Pons (tissue), 1 donor: Measurements from ENCODE around the gene OR52E2.
A peak's percentile ranks its signal among the peaks of the same experiment; 100 is the strongest.
"Not testable (repeated sequence)": the region's sequence is repeated elsewhere in the genome, so short reads cannot be mapped to it uniquely, and the experiment has no call there.

Experiments
- DNase-seq: peaks from one replicate; pipeline ENCODE4 v3.0.0-alpha.2; 2016; ENCODE audit warnings: low spot score

The OR52E2 gene

GRCh38 chr11:5059391-5059790, at the start of gene OR52E2:
OR52E2 (minus strand) TSS chr11:5059627; CDS start chr11:5059627, 0 bp downstream.
- no peak for DNase-seq

DNA sequence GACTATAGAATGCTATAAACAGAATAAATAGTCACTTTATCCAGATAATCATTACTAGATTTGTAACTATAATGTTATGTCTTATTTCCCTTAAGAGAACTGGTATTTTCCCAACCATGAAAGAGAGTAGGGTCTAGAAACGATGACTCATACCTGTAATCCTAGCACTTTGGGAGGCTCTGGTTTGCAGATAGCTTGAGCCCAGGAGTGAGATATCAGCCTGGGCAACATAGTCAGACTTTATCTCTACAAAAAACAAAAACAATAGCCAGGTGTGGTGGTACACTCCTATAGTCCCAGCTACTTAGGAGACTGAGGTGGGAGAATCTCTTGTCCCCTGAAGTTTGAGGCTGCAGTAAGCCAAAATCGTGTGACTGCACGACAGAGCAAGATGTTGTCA, 47.9 kb upstream of the OR52E2 start:
- no peak for DNase-seq

GRCh38 chr11:5103066-5103465, 43.6 kb upstream of the OR52E2 start:
- DNase-seq, result no peak

DNA sequence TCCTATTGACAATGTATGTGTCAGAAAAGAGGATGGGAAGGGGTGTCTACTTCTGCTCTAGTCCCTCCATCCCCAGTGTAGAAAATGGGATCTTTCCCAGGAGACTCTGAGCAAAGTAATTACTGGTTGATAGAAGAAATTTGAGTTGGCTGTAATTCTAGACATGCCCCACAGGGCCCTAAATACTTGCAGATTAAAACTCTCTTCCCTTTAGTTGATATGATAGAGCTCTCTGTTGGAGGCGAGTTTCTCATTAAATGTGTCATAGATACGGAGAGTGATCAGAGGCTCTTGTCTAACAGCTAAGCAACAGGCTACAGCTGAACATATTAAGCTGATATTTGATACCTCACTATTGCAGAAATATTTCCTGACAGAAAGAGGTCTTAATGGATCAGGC, 42.8 kb upstream of the OR52E2 start:
- DNase-seq, result no peak

DNA sequence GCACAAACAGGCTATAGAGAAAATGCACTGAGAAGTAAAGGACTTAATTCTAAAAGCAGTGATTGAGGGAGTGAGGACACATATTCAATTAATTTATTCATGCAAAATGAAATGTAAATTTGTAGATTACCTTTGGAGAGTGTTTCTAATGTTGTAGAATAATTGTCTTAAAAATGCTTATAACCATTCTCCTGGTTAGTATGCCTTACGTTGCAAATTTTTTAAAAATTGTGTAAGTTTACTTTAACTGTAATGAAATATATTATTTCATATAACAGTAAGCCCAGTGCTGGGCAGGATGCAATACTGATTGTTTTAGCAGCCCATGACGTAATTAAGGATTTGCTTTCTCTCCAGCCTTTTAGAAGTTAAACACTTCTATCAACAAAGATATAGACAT, 36.6 kb upstream of the OR52E2 start:
- DNase-seq, result no peak

GRCh38 chr11:5092821-5093585, 33.6 kb upstream of the OR52E2 start:
- DNase-seq, result no peak

DNA sequence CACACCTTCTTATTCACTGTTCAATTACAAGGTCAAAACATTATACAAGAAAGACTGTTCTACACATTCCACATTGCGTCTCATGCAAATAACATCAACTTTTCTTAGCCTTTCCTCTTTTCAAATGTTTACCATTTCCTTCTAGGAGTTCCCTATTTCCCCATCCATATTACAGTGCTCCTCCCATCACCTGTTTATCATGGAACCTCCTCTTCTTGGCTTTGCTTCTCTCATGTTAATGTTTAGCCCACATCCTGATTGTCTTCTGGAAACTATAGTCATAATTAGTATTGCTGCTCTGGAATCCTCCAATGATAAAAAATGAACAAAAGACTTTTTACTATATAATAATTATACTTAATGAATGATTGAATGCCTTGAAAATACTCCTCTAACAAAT, 31.2 kb upstream of the OR52E2 start:
- DNase-seq, result no peak

DNA sequence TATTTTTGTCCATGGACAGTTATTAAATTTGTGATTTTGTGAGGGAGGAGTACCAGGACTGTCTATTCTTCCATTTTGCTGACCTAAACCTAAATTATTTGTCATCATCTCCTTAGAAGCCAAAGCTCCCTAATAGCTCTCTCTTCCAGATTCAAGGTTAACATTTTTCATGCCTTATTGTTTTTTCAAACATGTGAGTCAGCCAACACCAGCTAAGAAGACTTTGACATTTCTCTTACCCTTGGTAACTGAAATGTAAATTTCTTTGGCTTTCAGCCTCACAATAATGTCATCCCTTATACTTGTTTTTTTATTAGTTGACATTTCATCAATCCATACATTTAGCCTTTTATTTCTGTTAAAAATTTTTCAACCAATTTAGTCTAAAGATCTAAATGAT, 29.1 kb upstream of the OR52E2 start:
- no peak for DNase-seq

GRCh38 chr11:5083602-5084001, 24.2 kb upstream of the OR52E2 start:
- no peak for DNase-seq

- DNase-seq, result no peak
Observed at GRCh38 chr11:5081405-5081804, 22.0 kb upstream of the OR52E2 start.

DNA sequence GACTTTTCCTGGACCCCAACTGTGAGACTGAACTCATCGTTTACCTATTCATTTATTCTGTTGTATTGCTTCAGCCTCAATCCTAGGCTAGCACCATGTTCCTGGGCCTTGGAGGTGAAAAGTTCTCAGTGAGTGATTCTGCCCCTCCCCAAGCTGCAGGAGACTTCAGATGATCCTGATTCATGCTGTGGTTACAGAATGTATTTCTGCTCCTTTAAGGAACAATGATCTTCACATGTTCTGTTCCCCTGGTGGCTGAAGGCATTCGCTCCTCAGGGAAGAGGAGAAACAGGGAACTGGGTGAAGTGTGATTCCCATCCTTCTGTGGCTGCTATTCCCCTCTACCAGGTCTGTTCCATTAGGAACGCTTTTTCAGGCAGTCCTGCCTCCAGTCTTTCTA, 12.4 kb upstream of the OR52E2 start:
- DNase-seq, result no peak

DNA sequence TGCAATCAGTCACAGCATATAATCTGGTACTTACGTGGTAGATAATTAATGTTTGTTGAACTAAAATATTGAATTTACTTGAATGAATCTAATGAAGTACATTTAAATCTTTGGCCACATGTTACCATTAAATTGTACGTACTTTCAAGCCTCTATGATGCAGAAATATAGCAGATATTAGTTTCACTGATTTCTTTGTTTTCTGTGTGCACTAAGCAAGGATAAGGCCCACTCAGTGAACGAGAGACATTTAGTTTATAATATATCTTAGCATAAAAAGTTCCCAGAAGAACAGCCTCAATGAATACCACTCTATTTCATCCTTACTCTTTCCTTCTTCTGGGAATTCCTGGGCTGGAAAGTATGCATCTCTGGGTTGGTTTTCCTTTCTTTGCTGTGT, 9.8 kb upstream of the OR52E2 start, which contains the start of gene OR52E1:
Gene OR52E1, plus strand, starts transcription at position 301 of the 400 bp plus-strand sequence.
- no peak for DNase-seq

DNA sequence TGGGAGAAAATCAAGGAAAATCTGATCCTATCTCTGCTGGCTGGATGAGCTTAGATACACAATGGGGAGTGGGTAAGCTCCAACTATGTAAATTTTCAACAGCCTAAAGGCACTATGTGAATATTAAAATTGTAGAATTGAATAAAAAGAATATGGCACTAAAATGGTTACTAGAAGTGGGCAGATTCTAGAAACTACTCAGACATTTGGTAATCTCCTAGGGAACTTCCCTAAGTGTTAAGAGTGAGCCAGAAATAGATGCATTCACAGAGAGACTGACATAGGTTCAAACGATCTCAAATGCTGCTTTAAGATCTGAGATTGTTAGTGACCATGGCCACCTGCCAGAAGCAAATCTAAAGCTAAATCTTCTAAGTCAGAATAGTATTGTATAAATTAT, 5.6 kb upstream of the OR52E2 start:
- no peak for DNase-seq

DNA sequence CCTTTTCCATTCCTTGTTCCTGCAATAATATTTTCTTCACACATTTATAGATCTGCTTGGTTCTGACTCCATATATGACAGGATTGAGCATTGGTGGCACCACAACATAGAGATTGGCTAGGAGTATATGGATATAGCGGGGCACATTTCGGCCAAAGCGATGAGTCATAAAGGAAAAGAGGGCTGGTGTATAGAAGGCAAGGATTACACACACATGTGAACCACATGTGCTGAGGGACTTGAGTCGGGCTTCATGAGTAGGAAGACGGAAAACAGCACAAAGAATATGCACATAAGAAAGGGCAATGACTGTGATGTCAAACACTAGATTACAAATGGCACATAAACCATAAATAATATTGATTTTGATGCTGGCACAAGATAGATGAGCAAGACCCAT, 748 bp downstream of the OR52E2 start:
- not testable (repeated sequence) for DNase-seq

DNA sequence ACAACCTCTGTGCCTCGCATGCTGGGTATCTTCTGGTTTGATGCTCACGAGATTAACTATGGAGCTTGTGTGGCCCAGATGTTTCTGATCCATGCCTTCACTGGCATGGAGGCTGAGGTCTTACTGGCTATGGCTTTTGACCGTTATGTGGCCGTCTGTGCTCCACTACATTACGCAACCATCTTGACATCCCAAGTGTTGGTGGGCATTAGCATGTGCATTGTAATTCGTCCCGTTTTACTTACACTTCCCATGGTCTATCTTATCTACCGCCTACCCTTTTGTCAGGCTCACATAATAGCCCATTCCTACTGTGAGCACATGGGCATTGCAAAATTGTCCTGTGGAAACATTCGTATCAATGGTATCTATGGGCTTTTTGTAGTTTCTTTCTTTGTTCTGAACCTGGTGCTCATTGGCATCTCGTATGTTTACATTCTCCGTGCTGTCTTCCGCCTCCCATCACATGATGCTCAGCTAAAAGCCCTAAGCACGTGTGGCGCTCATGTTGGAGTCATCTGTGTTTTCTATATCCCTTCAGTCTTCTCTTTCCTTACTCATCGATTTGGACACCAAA, 12.6 kb downstream of the OR52E2 start:
- no peak for DNase-seq

GRCh38 chr11:5046226-5046625, 13.2 kb downstream of the OR52E2 start, which contains the start of gene OR52J3:
OR52J3 (plus strand) TSS chr11:5046526; CDS start chr11:5046526, 0 bp downstream.
- no peak for DNase-seq

- DNase-seq, result no peak
Observed at GRCh38 chr11:5043380-5043779, 16.0 kb downstream of the OR52E2 start.

DNA sequence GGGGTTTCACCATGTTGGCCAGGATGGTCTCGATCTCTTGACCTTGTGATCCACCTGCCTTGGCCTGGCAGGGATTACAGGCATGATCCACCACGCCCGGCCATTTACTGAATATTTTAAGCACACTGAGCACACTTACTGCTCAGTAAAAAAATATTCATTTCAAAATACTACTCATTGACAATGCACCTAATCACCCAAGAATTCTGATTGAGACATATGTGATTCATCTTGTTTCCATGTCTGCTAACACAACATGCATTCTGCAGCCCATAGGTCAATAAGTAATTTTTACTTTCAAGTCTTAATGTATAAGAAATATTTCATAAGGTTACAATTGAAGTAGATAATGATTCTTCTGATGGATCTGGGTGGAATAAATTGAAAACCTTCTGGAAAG, 17.3 kb downstream of the OR52E2 start:
- no peak for DNase-seq

DNA sequence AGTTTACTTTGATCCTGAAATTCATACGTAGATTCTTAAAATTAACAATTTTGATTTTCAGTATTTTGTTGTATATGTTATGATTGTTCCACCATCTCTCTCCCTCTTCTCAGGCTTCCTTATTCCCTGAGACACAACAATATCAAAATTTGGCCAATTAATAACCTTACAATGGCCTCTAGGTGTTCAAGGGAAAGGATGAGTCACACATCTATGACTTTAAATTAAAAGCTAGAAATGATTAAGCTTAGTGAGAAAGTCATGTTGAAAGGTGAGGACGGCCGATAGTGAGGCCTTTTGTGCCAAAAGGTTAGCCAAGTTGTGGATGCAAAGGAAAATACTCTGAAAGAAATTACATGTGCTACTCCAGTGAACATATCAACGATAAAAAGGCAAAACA, 18.6 kb downstream of the OR52E2 start:
- no peak for DNase-seq

- peak; percentile 3 for DNase-seq
Observed at GRCh38 chr11:5038341-5038740, 21.1 kb downstream of the OR52E2 start.

DNA sequence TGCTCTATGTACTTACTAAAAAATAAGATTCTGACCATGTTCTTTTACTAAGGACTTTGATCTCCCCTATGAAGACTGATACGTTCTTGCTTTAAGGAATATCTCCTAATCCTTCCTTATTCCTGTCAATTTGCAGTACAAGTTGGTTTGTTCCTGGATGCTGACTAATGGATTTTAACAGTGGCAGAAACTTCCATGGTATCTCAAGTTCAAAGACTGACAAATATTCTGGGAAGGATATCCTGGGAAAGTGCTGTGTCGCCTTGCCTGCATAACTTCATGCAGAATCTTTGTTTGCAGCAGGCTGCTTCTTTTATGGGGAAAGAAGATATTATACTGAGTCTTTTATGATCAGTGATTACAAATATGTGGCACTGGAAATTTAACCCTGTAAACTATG, 21.5 kb downstream of the OR52E2 start:
- no peak for DNase-seq

GRCh38 chr11:5036669-5037068, 22.8 kb downstream of the OR52E2 start:
- DNase-seq, result peak; percentile 4

GRCh38 chr11:5021996-5022395, 37.4 kb downstream of the OR52E2 start:
- no peak for DNase-seq

DNA sequence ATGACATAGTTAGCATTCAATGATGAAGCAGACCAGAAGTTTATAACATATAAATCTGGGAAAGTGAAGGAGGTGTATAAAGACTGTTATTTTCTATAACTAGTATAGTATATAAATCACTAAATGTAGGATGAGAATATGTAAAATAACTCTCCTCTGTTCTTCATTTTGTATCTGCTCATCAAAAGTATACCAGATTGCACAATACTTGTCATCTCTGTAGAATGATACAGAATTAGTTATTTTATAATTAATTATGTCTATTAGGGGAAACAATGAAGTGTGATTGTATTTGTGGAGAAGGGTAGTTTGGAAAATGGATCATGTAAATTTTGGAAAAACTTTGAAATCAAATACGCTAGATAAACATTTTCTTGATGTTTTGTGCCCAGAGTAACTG, 46.4 kb downstream of the OR52E2 start:
- DNase-seq, result no peak
